ENCODE data around the gene SKA1.

- TF ChIP-seq ZNF629 (CRISPR knock-in tag; conservative IDR thresholded peaks at IDR 0.05): no peak
- TF ChIP-seq POLR2A (IDR thresholded peaks at IDR 0.05; ENCODE audit: insufficient read depth in 1 of 2, low read depth in 2 of 2, low read length in 2 of 2): no peak
- TF ChIP-seq IRF1 (CRISPR knock-in tag; IDR thresholded peaks at IDR 0.05; ENCODE audit: low read depth): no peak
Observed at GRCh38 chr18:50441016-50441415, 66.2 kb downstream of the SKA1 start.
